SH-SY5Y (cell line): ENCODE results near the gene CHMP6.

Experiments used
- GATA2 ChIP-seq: IDR thresholded peaks from 2 replicates; pipeline ENCODE4 v1.6.1; 2011; ENCODE audit warnings: mild to moderate bottlenecking, low read depth, low read length
- GATA3 ChIP-seq: IDR thresholded peaks from 2 replicates; pipeline ENCODE4 v1.6.1; 2011; ENCODE audit warnings: low read depth, mild to moderate bottlenecking, low read length, moderate library complexity

DNA sequence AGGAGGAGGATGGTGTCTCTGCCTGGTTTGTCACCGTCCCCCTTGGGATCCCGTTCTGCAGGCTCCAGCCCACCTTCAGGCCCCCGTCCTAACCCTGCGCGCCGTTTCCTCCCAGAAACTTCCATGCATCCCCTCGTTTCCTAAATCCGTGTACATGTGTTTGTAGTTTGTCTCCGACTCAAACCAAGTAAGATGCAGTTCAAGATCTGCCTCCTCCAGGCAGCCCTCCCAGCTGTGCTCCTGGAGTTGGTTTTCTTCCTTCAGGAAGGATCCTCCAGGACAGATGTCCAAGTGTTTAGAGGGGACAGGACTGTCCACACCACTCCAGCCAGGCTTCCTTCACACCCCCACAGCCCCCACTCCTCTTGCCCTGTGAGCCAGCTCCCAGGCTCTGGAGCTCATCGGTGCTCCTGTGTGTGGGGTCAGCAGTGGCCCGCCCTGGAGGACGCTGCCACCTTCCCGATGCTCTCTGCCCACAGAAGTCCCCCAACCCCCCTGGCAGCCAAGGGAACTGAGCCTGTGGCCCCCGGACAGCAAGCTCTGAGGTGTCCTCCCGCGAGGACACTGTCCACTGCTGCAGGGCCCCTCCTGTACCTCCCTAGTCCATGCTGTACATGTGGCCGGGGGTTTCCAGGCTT lies 54.6 kb downstream of the CHMP6 start:
- no peak for TF ChIP-seq GATA2
- no peak for TF ChIP-seq GATA3
